Fibroblast of skin of back (primary cell): ENCODE results near the gene SETD9. TPM values are rescaled to one million over a fixed set of nuclear protein-coding genes. Genes with fewer than 3 reads are reported as not detected.

Experiments used
- DNase-seq: peaks from one replicate; pipeline ENCODE4 v3.0.0-alpha.2; 2013
- polyA plus RNA-seq, 2 experiments: library from polyadenylated mRNA; unstranded; fragments of 120-200 nt; gene quantifications; one replicate each; pipeline ENCODE4 v1.2.1, GENCODE V29; 2013; ENCODE audit not compliant: insufficient read length in 2 of 2

SETD9 gene
- polyA plus RNA-seq (2013, experiment 1 of 2; ENCODE audit: insufficient read length): 10.0 TPM
- polyA plus RNA-seq (2013, experiment 2 of 2; ENCODE audit: insufficient read length): 8.2 TPM

- DNase-seq: peak; percentile 97
Observed at GRCh38 chr5:56909294-56910209, at the start of gene SETD9. Gene SETD9, plus strand, starts transcription at chr5:56909596. Its CDS starts 50 bp downstream, at chr5:56909646.

GRCh38 chr5:56861893-56862485, 47.4 kb upstream of the SETD9 start:
- DNase-seq: no peak

- DNase-seq: no peak
Observed at GRCh38 chr5:56862909-56863308, 46.5 kb upstream of the SETD9 start.

- no peak for DNase-seq
Observed at GRCh38 chr5:56871777-56872176, 37.6 kb upstream of the SETD9 start.

GRCh38 chr5:56873056-56873455, 36.3 kb upstream of the SETD9 start:
- DNase-seq: no peak

GRCh38 chr5:56876327-56876726, 33.1 kb upstream of the SETD9 start:
- DNase-seq: no peak

GRCh38 chr5:56881571-56881970, 27.8 kb upstream of the SETD9 start:
- no peak for DNase-seq

GRCh38 chr5:56893251-56893951, 16.0 kb upstream of the SETD9 start:
- DNase-seq: no peak

GRCh38 chr5:56896763-56897162, 12.6 kb upstream of the SETD9 start:
- no peak for DNase-seq

GRCh38 chr5:56898213-56898612, 11.2 kb upstream of the SETD9 start:
- DNase-seq: no peak

- DNase-seq: peak; percentile 53
Observed at GRCh38 chr5:56900395-56900794, 9.0 kb upstream of the SETD9 start.

GRCh38 chr5:56900858-56901578, 8.4 kb upstream of the SETD9 start:
- peak; percentile 40 for DNase-seq

- DNase-seq: no peak
Observed at GRCh38 chr5:56908942-56909293, 478 bp upstream of the SETD9 start.

- DNase-seq: peak; percentile 64
Observed at GRCh38 chr5:56910210-56910965, 992 bp downstream of the SETD9 start.

- DNase-seq: no peak
Observed at GRCh38 chr5:56913766-56914165, 4.4 kb downstream of the SETD9 start.

- no peak for DNase-seq
Observed at GRCh38 chr5:56914678-56915077, 5.3 kb downstream of the SETD9 start.

- DNase-seq: no peak
Observed at GRCh38 chr5:56917534-56917933, 8.1 kb downstream of the SETD9 start.

- no peak for DNase-seq
Observed at GRCh38 chr5:56918054-56918453, 8.7 kb downstream of the SETD9 start.

- no peak for DNase-seq
Observed at GRCh38 chr5:56919942-56920662, 10.7 kb downstream of the SETD9 start.

GRCh38 chr5:56922922-56923321, 13.5 kb downstream of the SETD9 start:
- no peak for DNase-seq

- DNase-seq: no peak
Observed at GRCh38 chr5:56934325-56934724, 24.9 kb downstream of the SETD9 start.
